Amygdala (tissue), 56 donors: ENCODE results near the gene ERBB4.
A peak's percentile ranks its signal among the peaks of the same experiment; 100 is the strongest.
"Not testable (repeated sequence)": the region's sequence is repeated elsewhere in the genome, so short reads cannot be mapped to it uniquely, and the experiment has no call there.

Experiments used
- DNase-seq, 56 donors: peaks; one replicate each; lab custom pipeline; 2025; lab: John Stamatoyannopoulos, UW

The ERBB4 gene

DNA sequence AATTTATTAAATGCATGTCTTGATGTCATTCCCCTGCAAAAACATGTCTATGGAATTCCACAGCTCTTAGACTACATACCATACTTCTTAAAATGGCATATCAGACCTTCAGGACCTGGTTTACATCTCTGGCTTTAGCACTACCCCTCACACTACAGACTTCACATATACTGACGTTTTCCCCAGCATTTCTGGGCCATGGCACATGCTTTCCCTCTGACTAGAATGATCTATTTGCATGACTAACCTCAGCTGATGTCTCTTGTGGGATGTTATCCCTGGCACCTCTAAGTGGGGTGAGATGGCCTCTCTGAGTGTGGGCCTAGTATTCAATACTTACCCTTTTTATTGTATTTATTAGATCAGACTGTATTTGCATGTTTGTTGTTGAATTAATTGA, 381.6 kb downstream of the ERBB4 start:
- DNase-seq, result no peak

DNA sequence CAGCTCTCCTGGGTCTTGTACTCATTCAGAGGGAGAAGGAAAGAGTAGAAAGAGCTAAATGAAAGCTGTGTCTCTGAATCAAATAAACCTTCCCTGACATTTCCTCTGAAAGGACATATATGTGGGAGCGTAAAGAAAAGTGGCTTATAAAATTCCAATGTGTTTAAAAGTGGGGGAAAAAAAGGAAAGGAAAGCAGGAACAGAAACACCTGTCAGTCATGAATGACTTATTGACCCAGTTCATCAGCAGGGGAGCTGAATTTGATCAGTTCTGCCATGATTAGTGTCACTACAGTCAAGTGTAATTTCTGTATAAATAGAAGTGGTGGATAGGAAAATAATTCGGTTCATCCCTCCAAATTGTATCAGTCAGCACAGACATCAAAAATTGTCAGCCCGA, 382.5 kb downstream of the ERBB4 start:
- no peak for DNase-seq

DNA sequence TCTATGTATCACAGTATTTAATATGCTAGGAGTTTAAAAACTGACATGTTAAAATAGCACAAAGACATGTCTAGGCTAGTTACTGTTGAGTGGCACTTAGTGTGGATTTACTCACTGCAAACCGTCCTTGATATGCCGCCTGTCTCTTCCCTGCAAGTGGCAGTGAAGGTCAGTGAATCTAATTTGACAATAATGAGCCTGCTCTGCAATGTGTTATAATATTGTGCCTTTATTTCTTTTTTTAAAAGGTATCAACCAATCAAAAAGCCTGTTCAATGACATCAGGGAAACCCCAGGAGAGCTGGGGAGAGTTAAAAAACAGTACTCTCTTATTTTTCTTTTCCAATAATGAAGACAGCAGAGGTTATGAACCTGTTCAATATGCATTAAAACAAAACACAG, 384.1 kb downstream of the ERBB4 start:
- no peak for DNase-seq

GRCh38 chr2:212153923-212154322, 384.7 kb downstream of the ERBB4 start:
- no peak for DNase-seq

DNA sequence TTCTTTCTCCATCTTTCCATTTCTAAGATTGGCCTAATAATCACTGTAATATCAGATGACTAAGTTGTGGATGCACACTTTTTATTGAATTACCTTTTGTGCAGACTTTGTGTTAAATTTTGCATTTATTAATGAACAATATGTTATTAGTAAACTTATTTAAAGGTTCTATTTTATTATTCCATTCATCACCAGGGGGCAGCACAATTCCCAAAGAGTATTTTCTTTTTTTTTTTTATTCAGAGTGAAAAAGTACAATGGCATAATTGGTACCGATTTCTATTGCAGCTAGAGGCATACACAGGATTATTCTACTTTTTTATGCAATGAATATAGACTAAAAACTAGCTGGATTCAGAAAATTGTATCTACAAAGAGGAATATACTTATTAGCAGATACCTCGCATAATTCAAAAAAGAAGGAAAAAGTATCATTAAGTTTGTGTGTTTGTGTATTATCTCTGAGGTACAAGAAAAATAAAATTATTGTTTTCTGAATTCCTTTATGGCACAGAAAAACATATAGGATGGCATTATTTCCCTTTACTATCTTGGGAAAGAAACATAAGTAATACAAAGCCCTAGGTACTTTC, 390.6 kb downstream of the ERBB4 start:
- DNase-seq, result no peak

DNA sequence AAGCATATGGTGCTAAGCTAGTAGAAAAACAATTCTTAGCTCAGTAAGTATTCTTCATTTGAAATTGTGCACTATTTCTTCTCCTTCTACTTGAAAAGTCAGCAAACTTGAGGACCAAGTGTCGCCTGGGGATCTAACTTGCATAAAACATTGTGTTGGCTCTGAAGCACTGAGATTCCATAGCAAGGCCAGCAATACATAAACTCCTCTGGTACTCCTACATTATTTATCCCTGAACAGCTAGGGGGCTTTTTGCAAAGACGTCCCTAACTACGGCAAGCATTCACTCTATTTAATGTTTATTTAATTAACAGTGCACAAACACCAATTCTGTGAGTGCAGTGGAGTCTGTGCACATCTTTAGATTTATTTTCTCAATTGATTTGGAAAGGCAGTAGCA, 392.2 kb downstream of the ERBB4 start:
- DNase-seq, result no peak

- DNase-seq, result no peak
Observed at GRCh38 chr2:212145121-212145520, 393.5 kb downstream of the ERBB4 start.

DNA sequence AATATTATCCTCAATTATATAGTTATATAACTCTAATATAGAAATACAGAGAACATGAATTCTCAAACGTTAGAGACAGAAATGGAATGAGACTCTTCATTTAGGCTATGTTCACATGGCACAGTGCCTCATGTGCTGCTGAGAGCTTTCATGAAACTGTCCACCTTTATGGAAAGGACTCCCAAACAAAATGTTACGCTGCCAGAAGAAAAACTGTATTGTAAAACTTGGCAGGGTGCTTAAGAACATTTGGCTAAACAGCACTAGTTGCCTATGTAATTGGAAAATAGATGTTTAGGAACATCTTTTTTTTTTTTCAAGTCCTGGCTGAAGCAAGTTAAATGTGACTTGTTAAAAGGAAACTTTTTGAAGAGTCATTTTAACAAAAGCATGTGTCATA, 396.0 kb downstream of the ERBB4 start:
- DNase-seq, result no peak

DNA sequence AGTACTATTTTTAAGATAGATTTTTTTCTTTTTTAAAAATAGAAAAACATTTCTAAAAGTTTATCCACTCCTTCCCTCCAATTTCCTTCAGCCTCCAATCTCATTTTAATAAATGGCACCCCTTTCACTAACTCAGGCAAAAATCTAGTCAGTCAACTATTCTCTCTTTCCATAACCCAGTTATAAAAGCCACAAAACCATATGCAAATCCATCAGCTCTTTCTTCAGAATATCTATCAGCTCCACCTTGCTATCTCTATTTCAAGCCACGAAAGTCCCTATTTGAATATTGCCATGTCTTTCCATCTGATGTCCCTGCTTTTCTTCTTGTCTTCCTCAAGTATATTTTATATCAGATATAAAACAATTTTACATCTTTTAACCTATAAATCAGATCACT, 397.1 kb downstream of the ERBB4 start:
- no peak for DNase-seq

GRCh38 chr2:212136216-212136795, 402.3 kb downstream of the ERBB4 start:
- DNase-seq, result no peak

DNA sequence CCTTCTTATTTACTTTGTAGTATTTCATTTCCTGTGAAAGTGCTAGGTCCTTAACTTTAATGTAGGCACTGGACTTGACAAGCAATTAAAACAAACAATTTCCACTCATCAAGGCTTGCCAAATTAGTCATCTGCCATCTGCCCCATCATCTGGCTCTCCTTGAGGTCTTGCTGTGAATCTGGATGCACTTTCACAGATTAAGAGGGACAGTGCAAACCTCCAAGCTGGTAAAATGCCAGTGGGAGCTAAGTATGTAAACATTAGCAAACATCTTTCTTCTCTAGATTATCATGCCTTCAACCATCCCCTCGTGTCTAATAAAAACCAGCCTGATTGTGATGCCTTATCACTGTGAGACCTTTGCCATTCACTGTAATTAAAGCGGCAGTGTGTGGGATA, 402.9 kb downstream of the ERBB4 start:
- DNase-seq, result peak in 3 of 56 donors; percentile 0 to 43 (median 8)

GRCh38 chr2:212133337-212133736, 405.3 kb downstream of the ERBB4 start:
- no peak for DNase-seq

DNA sequence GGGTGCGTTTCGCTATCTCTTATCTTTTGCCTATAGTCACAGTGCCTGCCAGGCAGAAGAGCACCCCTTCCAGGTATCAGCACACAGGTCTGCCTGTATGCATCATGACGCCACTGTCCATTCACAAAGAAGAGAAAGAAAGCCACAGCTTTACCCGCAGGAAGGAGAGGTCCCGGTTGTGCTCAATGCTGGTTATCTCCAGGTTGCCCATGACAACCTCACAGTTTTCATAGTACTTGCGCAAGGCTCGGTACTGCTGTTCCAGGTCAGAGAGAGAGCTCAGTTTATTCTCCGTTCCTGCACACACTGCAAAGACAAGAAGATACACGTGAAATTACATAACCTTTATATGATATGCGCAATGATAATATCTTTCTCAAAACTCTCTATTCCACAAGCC, 414.0 kb downstream of the ERBB4 start:
- no peak for DNase-seq

- no peak for DNase-seq
Observed at GRCh38 chr2:212119591-212119990, 419.0 kb downstream of the ERBB4 start.

- DNase-seq, result no peak
Observed at GRCh38 chr2:212117926-212118325, 420.7 kb downstream of the ERBB4 start.

- no peak for DNase-seq
Observed at GRCh38 chr2:212114489-212114888, 424.1 kb downstream of the ERBB4 start.

DNA sequence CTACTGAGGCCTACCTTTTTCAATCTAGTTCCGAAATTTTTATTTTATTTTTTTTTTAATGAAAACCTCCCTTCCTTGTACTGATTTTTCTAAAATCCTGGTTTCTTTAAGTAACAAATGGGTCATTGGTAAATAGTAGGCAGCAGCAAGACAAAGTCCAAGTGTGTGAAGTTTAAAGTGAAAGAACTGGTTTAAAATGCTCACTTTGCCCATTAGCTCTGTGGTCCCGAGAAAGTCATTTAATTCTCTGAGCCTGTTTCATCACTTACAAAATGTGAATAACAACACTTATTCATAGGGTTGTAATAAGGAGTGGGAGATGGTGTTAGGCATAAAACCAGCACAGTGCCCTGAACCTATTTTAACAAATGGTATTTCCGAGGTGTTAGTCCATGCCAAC, 426.2 kb downstream of the ERBB4 start:
- no peak for DNase-seq

DNA sequence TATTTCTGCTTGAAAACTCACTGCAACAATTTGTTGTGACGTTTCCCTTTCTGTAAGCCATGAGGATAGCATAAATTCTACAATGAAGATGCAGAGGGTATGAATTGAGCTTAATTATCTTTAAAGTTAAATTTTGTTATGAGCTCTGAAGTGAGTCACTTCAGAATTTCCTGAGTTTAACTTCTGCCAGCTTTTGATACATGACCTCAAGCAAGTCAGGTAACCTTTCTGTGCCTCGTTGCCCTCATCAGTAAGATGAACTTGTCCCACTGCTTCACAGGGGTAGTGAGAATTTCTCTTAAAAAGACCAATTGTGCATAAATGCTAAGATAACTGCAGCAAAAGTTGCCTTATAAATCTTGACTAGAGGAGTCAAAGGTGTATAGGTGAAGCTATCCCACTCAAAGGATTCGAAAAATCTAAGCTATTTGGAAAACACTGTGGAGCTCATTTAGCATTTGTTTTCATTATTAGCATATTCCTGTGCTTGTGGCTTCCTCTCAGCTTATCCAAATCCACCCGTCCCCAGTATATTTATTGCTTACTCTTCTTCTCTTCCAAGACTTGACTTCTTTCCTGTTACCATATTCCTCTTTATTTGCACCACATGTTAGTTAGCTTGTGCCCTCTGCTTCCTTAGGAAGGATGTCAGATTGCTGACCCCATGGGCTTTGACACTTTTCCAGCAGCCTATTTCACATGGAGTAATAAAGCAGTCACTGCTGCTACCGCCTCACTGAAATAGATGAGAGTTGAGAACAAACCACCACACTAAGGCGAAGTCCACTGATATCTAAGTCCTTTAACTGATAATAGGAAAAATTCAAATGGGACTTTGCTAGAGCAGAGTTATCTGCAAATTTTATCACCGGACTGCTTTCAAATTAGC, 428.6 kb downstream of the ERBB4 start:
- DNase-seq, result no peak

DNA sequence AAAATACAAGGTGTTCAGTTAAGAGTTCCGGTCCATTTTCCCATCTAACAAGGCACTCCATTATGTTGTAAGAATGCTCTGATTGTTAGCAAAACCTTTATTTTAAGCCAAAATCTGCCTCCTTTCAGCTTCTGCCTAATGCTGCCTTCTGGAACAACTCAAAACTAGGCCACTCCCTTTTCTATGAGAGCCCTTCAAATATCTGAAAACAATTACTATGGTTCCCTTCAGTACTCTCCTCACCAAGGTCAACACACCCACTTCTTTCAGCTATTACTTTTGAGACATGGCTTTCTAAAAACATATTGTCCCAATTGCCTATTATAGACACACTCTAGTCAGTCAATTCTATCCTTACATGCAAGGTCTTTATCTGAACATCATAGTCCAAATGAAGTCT, 429.4 kb downstream of the ERBB4 start:
- DNase-seq, result no peak

- no peak for DNase-seq
Observed at GRCh38 chr2:212107989-212108388, 430.6 kb downstream of the ERBB4 start.

GRCh38 chr2:212107014-212107413, 431.6 kb downstream of the ERBB4 start:
- DNase-seq, result no peak

DNA sequence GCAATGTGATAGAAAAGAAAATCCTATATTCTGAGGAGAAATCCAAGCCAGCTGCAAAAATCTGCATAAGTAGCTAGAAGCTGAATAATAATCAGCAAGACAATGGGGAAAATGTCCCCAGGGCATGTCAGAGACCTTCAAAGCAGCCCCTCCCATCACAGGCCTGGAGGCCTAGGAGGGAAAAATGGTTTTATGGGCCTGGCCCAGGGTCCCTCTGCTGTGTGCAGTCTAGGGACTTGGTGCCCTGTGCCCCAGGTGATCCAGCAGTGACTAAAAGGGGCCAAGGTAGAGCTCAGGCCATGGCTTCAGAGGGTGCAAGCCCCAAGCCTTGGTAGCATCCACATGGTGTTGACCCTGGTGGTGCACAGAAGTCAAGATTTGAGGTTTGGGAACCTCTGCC, 432.1 kb downstream of the ERBB4 start:
- not testable (repeated sequence) for DNase-seq
